Calu3 (cell line): Measurements from ENCODE around the gene SEC62. TPM values are rescaled to one million over a fixed set of nuclear protein-coding genes. Genes with fewer than 3 reads are reported as not detected.

Source experiments
- BruUV-seq: library from RNA; stranded (reverse); fragments of 400-500 nt; replicated peaks from 2 replicates; lab custom pipeline; 2021; lab: Mats Ljungman, UMichigan
- CTCF ChIA-PET: fragments of 300-600 bp; sonication (Branson Sonifier 250); formaldehyde crosslinking; loops from one replicate; lab custom pipeline; 2022; ENCODE audit warnings: antibody characterized with exemption; lab: Charles Lee
- DNase-seq: peaks from one replicate; pipeline ENCODE4 v3.0.0; 2022
- H3K27ac Mint-ChIP-seq: one replicate; pipeline ENCODE4 v1.8.0; 2022; ENCODE audit warnings: mixed read lengths; ENCODE audit not compliant: unreplicated experiment
- H3K27me3 Mint-ChIP-seq: one replicate; pipeline ENCODE4 v1.8.0; 2022; ENCODE audit warnings: mixed read lengths; ENCODE audit not compliant: unreplicated experiment
- H3K36me3 Mint-ChIP-seq: one replicate; pipeline ENCODE4 v1.8.0; 2022; ENCODE audit warnings: mild to moderate bottlenecking, moderate library complexity, mixed read lengths; ENCODE audit not compliant: insufficient read depth, unreplicated experiment
- H3K4me1 Mint-ChIP-seq: one replicate; pipeline ENCODE4 v1.8.0; 2022; ENCODE audit warnings: mild to moderate bottlenecking, low read depth, mixed read lengths; ENCODE audit not compliant: unreplicated experiment
- H3K4me3 Mint-ChIP-seq: one replicate; pipeline ENCODE4 v1.8.0; 2022; ENCODE audit warnings: mild to moderate bottlenecking, low read depth, moderate library complexity, mixed read lengths; ENCODE audit not compliant: unreplicated experiment
- H3K9me3 Mint-ChIP-seq: one replicate; pipeline ENCODE4 v1.8.0; 2022; ENCODE audit warnings: low read depth, mixed read lengths; ENCODE audit not compliant: unreplicated experiment
- intact Hi-C: fragments of 100-400 bp; cut with micrococcal nuclease; formaldehyde crosslinking; loops from one replicate; pipeline ENCODE4 v1.10.0; 2022; ENCODE audit not compliant: unreplicated experiment
- total RNA-seq: library from RNA; stranded (reverse); gene quantifications from 2 replicates; pipeline ENCODE4 v1.2.3, GENCODE V29; 2022
- TF ChIP-seq, protein P1 (sequence below): fragments of 200-600 bp; IDR thresholded peaks from one replicate; pipeline ENCODE4 v1.8.0; 2022; ENCODE audit warnings: antibody characterized with exemption; ENCODE audit not compliant: unreplicated experiment

Gene SEC62
- total RNA-seq, 1 experiment from 2014 or later, result 148 TPM

DNA sequence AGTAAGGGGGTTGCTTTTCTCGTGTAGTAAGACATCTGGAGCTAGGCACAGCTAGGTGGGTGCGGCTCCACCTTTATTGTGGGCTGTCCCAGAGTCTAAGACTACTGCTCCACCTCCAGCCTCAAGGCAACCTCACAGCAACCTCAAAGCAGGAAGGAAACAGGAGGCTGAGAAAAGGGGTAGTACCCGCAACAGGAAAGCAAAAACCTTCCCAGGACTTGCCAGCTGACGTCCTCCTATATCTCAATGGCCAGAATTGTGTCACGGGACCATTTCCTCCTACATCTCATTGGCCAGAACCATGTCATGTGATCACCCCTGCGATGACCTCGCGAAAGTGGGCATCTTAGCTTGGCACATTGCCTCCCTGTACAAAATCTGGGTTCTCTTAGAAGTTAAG, 66.9 kb downstream of the SEC62 start:
- H3K9me3 Mint-ChIP-seq, result no peaks in the 10 kb centered on the region
- no peak overlapping the region for H3K27ac Mint-ChIP-seq
- TF ChIP-seq, protein P1, sequence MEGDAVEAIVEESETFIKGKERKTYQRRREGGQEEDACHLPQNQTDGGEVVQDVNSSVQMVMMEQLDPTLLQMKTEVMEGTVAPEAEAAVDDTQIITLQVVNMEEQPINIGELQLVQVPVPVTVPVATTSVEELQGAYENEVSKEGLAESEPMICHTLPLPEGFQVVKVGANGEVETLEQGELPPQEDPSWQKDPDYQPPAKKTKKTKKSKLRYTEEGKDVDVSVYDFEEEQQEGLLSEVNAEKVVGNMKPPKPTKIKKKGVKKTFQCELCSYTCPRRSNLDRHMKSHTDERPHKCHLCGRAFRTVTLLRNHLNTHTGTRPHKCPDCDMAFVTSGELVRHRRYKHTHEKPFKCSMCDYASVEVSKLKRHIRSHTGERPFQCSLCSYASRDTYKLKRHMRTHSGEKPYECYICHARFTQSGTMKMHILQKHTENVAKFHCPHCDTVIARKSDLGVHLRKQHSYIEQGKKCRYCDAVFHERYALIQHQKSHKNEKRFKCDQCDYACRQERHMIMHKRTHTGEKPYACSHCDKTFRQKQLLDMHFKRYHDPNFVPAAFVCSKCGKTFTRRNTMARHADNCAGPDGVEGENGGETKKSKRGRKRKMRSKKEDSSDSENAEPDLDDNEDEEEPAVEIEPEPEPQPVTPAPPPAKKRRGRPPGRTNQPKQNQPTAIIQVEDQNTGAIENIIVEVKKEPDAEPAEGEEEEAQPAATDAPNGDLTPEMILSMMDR, result no peak
- H3K36me3 Mint-ChIP-seq, result peaks cover 12% of the 10 kb centered on the region
- H3K4me3 Mint-ChIP-seq, result no peak overlapping the region
- BruUV-seq, result no TSS peak
- intact Hi-C loops, result no loop called here
- peaks cover 6% of the 10 kb centered on the region for H3K4me1 Mint-ChIP-seq
- H3K27me3 Mint-ChIP-seq, result no peaks in the 10 kb centered on the region
- CTCF ChIA-PET, result interaction anchor here (0.7 kb wide), 1 partner anchor 44 kb away, joined by 3 read pairs; no protein-coding TSS in a partner anchor
- no peak for DNase-seq

DNA sequence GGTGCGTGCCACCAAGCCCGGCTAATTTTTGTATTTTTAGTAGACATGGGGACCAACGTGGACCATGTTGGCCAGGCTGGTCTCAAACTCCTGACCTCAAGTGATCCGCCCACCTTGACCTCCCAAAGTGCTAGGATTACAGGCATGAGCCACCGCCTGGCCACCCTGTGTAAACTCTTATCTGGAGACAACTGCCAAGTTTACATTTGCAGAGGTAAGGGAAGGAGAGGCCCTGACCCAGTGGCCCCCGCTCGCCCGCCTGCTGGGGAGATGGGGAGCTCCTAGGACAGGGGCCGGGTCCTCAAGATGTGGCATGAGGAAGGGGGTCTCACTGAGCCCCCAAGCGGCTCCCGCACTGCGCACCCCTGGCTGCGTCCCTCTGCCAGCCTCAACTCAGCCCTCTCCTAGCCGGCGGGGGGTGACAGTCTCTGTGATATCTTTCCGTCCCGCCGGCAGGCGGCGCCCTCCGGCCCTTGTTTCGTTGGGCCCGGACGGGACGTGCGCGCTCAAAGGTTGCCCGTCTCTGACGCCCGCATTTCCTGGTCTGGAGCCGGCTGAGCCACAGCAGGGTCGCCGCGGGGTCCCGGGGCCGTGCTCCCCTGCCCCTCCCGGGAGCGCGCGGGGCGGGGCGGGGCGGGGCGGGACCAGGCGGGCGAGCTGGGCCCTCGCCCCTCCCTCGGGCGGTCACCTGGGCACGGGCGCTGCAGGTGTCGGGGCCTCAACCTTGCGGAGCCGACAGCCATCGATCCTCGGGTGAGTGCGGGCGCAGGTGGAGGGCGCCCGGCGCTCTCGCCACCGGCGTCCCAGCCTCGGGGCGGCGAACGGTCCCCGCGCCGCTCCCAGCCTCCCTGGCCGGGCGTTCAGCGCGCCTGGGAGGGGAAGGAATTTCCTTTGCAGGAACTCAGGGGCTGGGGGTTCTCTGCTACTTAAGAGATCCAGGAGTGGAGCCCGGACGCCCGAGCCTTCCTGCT, 71.1 kb downstream of the SEC62 start, which contains the start of gene GPR160:
GPR160 (plus strand) TSS at position 533 of the 971 bp plus-strand sequence. CDS start 45,978 bp downstream, outside the sequence.
- intact Hi-C loops, result loop anchor here (5.0 kb wide), 1 partner anchor 55 kb away; no protein-coding TSS in a partner anchor
- CTCF ChIA-PET, result interaction anchor here (0.6 to 1.3 kb wide), 6 partner anchors 12 to 171 kb away, joined by 3 to 6 read pairs (median 4); no protein-coding TSS in a partner anchor
- TF ChIP-seq, protein P1, result peak; percentile 99
- H3K4me3 Mint-ChIP-seq, result peak within 1 kb of the TSS; percentile 93
- DNase-seq, result peak; percentile 97
- peaks cover 22% of the 10 kb centered on the region for H3K36me3 Mint-ChIP-seq
- H3K27me3 Mint-ChIP-seq, result no peaks in the 10 kb centered on the region
- peaks cover 22% of the 10 kb centered on the region for H3K4me1 Mint-ChIP-seq
- H3K9me3 Mint-ChIP-seq, result no peaks in the 10 kb centered on the region
- H3K27ac Mint-ChIP-seq, result peak within 1 kb of the TSS; percentile 75
- BruUV-seq, result no TSS peak

DNA sequence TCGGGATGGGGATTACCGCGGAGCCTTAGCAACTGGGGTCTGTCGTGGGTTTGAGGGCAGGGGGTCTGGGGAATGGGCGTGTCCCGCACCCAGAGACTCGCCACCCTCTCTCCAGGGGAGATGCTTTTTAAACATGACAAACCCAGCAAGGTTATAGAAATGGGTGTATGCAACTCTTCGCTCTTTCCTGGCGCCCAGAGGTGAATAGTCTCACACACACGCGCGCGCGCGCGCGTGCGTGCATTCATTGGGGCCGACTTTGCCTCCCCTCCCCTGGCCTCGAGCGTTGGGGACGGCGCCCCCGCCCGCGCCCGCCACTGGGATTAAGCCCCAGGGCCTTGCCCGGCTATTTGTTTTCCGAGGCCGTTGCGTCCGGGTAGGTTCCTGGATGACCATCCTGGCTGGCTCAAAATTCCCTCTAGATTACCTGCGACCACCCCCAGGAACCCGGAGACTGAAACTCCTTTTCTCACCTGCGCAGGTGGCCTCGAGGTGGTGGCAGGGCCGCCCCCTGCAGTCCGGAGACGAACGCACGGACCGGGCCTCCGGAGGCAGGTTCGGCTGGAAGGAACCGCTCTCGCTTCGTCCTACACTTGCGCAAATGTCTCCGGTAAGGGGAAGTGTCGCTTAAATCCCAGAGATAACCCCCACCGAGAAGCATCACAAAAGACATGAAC, 72.0 kb downstream of the SEC62 start:
- TF ChIP-seq, protein P1, result peak; percentile 55
- peaks cover 22% of the 10 kb centered on the region for H3K4me1 Mint-ChIP-seq
- H3K4me3 Mint-ChIP-seq, result peak overlapping the region; percentile 93
- peak; percentile 79 for DNase-seq
- H3K27me3 Mint-ChIP-seq, result no peaks in the 10 kb centered on the region
- H3K9me3 Mint-ChIP-seq, result no peaks in the 10 kb centered on the region
- H3K36me3 Mint-ChIP-seq, result peaks cover 22% of the 10 kb centered on the region
- CTCF ChIA-PET, result interaction anchor here (0.6 to 1.3 kb wide), 8 partner anchors 11 to 211 kb away, joined by 3 to 6 read pairs (median 3); no protein-coding TSS in a partner anchor
- peak overlapping the region; percentile 75 for H3K27ac Mint-ChIP-seq
- intact Hi-C loops, result loop anchor here (5.0 kb wide), 1 partner anchor 56 kb away; no protein-coding TSS in a partner anchor
- BruUV-seq, result no TSS peak

DNA sequence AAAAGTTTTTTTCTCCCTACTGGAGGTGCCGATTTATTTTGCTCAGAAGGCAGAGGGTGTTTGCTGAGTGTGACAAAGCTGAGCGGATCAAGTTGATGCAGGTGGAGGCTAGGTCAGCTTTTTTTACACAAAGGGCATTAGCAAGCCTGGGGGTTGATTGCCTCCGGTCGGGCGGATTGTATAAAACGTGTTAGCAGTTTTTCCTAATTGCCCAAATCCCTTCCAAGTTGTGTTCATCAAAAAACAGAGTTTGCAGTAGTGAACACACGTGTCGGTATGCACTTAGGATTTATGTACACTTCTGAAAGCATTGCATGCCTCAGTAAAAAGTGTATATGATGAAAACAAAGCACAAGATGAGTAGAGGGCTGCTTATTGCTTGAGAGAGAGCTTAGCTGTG, 73.8 kb downstream of the SEC62 start:
- Mint-ChIP-seq H3K36me3 (peaks cover 22% of the 10 kb centered on the region), H3K4me3 (no peak overlapping the region), H3K4me1 (peaks cover 32% of the 10 kb centered on the region), H3K9me3 (no peaks in the 10 kb centered on the region), H3K27ac (no peak overlapping the region), H3K27me3 (no peaks in the 10 kb centered on the region)
- TF ChIP-seq, protein P1, result no peak
- CTCF ChIA-PET, result interaction anchor here (0.5 to 0.8 kb wide), 2 partner anchors 119 to 1432 kb away, joined by 3 to 6 read pairs; no protein-coding TSS in a partner anchor
- DNase-seq, result no peak
- no TSS peak for BruUV-seq
- intact Hi-C loops, result no loop called here
